Measurements from ENCODE around the gene CFAP251.
"Not testable (repeated sequence)": the region's sequence is repeated elsewhere in the genome, so short reads cannot be mapped to it uniquely, and the experiment has no call there.

Gene CFAP251

DNA sequence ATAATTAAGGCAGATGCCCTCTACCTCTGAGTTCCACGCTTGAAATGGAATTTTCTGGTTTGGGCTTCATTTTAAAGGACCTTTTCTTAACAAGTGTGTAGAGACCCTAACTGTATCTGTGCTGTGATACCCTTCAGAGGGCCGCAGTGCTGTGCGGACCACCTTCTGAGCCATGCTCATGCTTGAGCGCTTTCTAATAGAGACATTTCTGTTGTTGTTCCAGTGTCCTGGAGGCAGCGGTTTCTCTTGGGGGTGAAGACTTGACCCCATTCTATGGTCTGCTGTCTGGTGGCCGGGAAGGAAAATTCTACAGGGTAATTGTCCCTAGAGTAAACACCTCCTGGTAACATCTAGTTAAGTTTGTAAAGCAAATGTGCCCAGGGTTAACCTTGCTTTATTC lies 56.6 kb downstream of the CFAP251 start:
- DNase-seq (ENCODE audit: low read depth) = no peak

DNA sequence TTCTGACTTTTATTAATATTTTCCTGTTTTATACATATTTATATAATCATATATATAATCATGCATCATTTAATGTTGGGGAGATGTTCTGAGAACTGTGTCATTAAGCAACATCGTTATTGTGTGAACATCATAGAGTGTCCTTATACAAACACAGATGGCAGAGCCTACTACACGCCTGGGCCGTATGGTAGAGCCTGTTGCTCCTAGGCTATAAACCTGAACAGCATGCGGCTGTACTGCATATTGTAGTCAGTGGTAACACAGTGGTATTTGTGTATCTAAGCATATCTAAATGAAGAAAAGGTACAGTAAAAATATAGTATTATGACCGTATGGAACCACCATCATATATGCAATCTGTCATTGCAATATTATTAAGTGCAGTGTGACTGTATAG lies 58.6 kb downstream of the CFAP251 start:
- no peak for DNase-seq (ENCODE audit: low read depth)

- no peak for DNase-seq (ENCODE audit: low read depth)
These were observed 61.9 kb downstream of the CFAP251 start for GRCh38 chr12:121980191-121980891.

GRCh38 chr12:121980892-121981272 lies 62.5 kb downstream of the CFAP251 start:
- no peak for DNase-seq (ENCODE audit: low read depth)

DNA sequence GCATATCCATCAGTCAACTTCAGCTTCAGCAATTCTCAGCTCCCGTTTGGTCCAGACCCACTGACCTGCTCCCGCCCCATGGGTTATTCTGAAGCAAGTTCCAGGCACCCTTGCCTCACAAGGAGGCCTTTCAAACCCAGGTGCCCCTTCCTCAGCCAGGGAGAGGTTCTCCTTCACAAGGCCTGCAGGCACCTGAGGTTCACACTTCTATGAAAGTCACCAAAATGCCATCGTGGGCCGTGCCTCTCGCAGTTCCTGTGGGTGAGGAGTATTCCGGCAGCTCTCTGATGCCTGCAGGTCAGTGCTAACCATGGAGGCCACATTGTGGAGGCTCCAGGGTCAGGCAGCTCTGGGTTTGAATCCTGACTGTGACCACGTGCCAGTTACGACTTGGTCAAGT lies 63.1 kb downstream of the CFAP251 start:
- no peak for DNase-seq (ENCODE audit: low read depth)

GRCh38 chr12:121982950-121983349 lies 64.6 kb downstream of the CFAP251 start:
- no peak for DNase-seq (ENCODE audit: low read depth)

- DNase-seq (ENCODE audit: low read depth) = no peak
These were observed 65.3 kb downstream of the CFAP251 start for GRCh38 chr12:121983536-121984210.

DNA sequence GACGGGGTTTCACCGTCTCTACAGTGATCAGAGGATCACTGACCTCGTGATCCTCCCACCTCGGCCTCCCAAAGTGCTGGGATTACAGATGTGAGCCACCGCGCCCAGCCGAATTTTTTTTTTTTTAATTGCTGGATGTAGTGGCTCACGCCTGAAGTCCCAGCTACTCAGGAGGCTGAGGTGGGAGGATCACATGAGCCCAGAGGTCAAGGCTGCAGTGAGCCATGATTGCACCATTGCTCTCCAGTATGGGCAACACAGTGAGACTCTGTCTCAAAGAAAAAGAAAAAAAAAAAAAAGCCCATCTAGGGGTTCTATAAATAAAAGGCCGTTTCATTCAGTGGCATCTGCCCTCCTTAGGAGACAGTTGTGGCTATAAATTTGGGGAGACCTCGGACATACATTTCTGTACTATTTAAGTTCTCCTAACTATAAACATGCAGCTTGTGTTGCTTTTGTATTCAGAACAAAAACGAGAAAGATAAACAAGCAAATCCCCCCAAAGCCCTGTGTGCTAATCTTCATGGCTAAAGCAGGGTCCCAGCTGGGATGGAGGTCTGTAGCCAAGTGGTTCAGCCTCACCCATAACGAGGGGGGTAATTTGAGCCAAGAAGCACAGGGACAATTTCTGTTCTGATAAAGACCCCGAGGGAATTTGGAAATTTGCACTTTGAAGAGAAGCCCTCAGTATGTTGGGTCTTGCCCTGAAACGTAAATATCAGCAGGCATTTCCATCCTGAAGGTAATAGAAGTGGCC lies 68.3 kb downstream of the CFAP251 start:
- DNase-seq (ENCODE audit: low read depth) = no peak

GRCh38 chr12:121988519-121988918 lies 70.1 kb downstream of the CFAP251 start:
- DNase-seq (ENCODE audit: low read depth) = not testable (repeated sequence)

DNA sequence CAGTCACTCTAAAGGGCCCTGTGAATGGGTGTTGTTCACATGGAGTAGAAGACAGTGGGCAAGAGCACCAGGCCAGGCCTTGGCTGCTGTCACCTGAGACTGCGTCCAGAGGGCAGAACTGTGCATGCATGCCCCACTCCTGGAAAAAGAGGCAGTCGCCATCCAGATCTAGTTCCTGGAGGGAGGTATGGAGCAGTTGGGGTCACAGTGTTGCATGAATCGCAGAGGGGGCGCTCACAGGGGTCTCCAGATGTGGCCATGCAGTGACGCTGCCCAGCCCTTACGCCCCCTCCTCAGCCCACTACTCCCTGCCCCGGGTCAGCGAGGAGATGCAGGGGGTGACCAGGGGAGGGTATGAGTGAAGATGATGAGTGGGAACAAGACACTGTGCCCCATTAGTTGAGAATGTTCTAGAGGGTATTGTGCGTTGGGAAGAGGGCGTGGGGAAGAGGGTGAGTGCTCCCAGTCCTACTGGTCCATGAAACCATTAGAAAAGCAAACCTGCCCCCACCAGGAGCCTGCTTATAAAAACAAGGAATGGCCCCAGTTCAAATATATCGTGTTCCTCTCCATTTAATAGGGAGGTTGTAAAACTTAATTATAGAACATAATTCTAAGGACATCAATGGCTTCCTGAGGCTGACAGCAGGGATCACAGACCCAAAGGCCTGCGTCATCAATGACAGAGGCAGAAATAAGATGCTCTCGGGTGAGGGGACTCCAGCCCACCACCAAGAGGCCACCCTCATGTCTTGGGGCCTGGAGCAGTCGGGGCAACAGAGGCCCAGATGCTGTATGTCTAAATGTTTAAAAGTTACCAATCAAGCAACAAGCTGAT lies 71.1 kb downstream of the CFAP251 start:
- no peak for DNase-seq (ENCODE audit: low read depth)

DNA sequence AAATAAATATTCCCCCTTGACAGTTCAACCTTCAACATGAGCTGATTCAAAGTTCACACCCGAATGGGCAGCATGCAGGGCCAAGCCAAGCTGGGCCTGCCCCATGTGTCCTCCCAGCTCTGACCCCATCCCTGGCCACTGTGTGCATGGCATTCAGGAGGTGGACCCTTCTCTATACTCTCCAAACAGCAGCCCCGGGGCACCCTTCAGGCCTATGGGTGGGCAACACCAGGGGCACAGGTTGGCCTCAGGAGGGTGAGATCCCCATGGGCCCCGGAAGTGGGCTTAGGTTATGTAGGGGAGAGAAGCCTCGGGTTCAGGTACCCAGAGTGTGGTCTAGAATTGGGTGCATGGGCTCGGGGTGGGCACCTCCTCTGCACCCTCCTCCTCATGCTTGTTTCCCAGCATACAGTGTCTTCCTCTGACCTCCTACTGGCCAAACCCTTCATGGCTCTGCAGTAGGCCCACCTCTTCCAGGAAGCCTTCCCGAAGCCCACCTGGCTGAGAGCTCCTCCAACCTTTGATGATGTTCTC lies 71.8 kb downstream of the CFAP251 start:
- DNase-seq (ENCODE audit: low read depth) = no peak

DNA sequence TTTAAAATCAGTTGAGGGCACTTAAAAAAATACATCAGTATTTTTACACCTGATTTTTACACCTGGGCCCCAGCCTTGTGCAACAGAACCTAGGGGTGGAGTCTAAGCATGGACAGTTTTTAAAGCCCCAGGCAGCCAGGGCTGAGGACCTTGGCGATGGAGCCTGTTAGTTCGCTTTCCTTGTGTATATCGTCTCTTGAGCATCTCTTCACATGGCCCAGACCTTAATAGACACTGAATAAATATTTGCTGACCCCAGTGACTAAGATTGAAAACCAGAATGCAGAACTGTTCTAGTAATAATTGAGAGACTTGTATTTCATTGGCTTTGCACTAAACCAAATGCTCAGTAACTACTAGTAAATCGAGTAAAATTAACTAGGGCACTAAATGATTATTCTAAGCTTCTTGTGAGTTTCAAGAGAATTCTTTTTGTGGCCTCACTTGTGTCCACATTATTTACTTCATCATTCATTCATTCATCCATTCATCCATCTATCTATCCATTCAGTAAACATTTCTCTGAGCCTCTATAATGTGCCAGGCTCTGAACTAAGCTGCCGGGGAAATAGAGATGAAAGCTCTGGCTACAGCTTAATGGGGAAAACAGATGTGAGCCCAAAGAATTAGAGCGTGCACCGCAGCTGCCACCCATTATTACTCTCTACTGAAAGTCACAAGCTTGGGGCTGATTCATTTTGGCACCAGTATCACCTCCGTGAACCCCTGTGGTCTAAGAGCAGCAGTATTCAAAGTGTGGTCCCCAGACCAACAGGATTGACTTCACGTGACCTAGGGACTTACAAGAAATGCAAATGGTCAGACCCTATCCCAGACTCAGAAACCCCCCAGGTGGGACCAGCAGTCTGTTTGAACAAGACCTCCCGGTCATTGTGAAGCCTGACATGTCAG lies 72.6 kb downstream of the CFAP251 start:
- DNase-seq (ENCODE audit: low read depth) = no peak

- DNase-seq (ENCODE audit: low read depth) = peak; percentile 96
These were observed 73.9 kb downstream of the CFAP251 start for GRCh38 chr12:121992059-121992879.

DNA sequence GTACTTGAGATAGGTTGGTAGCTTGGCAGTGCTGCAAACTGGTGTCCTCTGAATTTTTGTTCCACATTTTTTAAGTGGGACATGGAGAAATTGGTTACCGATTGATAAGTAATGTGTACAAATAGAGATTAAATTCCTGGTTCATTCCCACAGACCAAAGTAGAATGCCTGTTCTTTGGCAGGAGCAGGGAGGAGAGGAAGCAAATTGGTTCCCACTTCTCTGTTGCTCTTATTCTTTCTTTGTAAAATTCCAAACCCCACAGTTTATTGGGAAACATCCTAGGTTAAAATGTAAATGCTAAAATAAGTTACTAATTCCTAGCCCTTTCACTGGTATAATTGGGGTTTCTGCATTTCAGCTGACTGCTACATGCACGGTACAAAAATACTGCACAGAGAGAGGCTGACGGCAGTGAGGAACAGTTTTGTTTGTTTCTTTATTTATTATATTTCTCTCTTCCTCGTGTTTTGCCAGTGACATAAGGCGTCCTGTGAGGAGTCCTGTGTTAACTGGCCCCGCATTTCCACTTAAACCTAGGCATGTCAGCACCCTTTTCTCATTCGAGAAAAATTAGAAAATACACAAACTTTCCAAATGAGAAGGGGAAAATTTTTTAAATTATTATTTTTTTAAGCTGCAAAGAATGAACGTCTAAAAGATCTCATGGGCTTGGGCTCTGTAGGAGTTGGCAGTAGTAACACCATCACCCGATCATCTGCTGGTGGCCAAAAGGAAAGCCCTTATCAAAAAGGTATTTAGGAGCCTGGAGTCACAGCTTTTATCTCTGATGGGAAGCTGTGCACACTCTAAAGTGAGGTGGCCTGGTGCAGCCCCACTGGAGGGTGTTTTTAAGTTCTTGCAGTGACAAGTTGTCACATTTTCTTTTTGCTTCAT lies 77.9 kb downstream of the CFAP251 start:
- no peak for DNase-seq (ENCODE audit: low read depth)

DNA sequence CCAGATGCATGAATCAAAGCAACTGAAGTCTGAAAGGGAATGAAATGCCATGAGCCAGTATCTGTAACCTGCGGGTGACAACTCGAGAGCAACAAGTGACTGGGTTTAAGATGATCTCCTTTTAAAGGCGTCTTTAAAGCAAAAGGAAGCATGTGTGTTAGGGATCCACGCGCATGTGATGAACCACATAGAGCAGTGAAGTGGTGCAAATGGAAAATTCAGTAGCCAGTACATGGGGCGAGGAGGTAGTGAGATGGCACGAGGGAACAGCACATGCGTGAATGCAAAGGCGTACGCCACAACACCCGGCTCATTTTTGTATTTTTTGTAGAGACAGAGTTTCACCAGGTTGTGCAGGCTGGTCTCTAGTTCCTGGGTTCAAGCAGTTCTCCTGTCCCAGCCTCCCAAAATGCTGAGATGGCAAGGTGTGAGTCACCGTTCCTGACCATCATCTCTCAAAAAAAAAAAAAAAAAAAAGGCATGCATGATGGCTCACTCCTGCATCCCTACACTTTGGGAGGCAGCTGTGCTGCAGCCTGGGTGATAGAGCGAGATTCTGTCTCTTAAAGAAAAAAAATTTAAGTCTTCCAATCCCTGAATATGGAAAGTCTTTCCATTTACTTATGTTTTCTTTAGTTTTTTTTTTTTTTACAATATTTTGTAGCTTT lies 78.7 kb downstream of the CFAP251 start:
- no peak for DNase-seq (ENCODE audit: low read depth)

GRCh38 chr12:122001466-122002209 lies 83.2 kb downstream of the CFAP251 start:
- no peak for DNase-seq (ENCODE audit: low read depth)

Measured in HS-5 (cell line).